ACC112 (cell line): ENCODE measurements around the gene TEN1.

ENCODE experiments used
- H2AFZ ChIP-seq: fragments of 200-600 bp; sonication (generic); one replicate; pipeline ENCODE4 v1.6.0; 2017; ENCODE audit warnings: antibody characterized with exemption, low read length; ENCODE audit not compliant: unreplicated experiment
- H3K27ac ChIP-seq: fragments of 200-600 bp; sonication (generic); 2 replicates; pipeline ENCODE4 v1.5.1; 2014; ENCODE audit warnings: low read depth, mild to moderate bottlenecking, antibody characterized with exemption, low read length, moderate library complexity
- H3K27me3 ChIP-seq: fragments of 200-600 bp; sonication (generic); 2 replicates; pipeline ENCODE4 v1.6.1; 2014; ENCODE audit warnings: mild to moderate bottlenecking, antibody characterized with exemption, low read length, moderate library complexity, mixed read lengths; ENCODE audit not compliant: insufficient read depth
- H3K36me3 ChIP-seq: fragments of 200-600 bp; sonication (generic); 2 replicates; pipeline ENCODE4 v1.6.1; 2016; ENCODE audit warnings: mild to moderate bottlenecking, antibody characterized with exemption, low read length, moderate library complexity, mixed read lengths; ENCODE audit not compliant: insufficient read depth
- H3K4me1 ChIP-seq: fragments of 200-600 bp; sonication (generic); one replicate; pipeline ENCODE4 v1.6.1; 2016; ENCODE audit warnings: low read length, mixed read lengths; ENCODE audit not compliant: insufficient read depth, unreplicated experiment, control insufficient read depth
- H3K4me3 ChIP-seq: fragments of 200-600 bp; sonication (generic); 2 replicates; pipeline ENCODE4 v1.5.1; 2014; ENCODE audit warnings: mild to moderate bottlenecking, low read depth, low read length
- H3K79me2 ChIP-seq: fragments of 200-600 bp; sonication (generic); one replicate; pipeline ENCODE4 v1.6.0; 2016; ENCODE audit warnings: low read length; ENCODE audit not compliant: control insufficient read depth, unreplicated experiment, insufficient read depth

Gene TEN1

DNA sequence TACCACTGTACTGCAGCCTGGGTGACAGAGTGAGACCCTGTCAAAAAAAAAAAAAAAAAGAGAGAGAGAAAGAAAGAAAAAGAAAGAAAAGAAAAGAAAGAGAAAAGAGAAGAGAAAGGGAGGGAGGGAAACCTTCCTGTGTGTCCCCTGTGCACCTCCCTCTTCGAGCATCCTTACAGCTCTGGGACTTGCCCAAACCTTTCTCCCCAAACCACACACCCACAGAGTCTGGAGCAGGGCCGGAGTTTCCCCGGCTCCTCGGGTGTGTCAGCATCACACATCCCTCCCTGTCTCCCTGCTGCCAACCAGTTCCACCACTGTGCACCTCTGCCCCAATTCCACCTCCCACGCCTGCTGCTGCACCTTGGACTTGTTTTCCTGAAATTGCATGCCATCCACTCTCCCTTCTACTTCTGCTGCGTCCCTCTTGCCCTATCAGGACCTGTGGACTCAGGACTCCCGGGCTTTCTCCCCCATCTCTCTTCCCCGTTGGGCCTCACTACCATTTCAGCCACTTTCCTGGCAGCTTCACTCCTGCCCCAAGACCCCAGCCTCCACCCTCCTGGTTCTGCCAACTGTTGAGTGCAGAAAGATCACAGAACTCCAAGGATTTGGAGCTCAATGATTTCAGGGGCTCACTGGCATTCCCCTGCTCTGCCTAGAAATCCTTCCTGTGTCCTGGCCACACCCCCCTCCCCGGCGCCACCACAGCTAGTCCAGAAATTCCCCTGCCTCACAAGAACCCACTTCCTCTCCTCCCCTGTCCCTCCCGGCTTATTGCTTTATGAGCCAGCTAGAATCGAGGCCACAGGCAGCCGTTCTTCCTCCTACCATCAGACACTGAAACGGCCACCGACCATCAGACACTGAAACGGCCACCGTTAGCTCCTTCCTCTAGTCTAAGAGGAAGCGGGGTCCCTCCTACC, 17.9 kb downstream of the TEN1 start:
- H3K27ac ChIP-seq: no peak overlapping the region
- H3K4me1 ChIP-seq: peaks cover 4% of the 10 kb centered on the region
- H3K27me3 ChIP-seq: no peaks in the 10 kb centered on the region
- no peaks in the 10 kb centered on the region for H3K36me3 ChIP-seq
- H3K4me3 ChIP-seq: no peak overlapping the region
- H2AFZ ChIP-seq: no peak overlapping the region
- no peaks in the 10 kb centered on the region for H3K79me2 ChIP-seq

DNA sequence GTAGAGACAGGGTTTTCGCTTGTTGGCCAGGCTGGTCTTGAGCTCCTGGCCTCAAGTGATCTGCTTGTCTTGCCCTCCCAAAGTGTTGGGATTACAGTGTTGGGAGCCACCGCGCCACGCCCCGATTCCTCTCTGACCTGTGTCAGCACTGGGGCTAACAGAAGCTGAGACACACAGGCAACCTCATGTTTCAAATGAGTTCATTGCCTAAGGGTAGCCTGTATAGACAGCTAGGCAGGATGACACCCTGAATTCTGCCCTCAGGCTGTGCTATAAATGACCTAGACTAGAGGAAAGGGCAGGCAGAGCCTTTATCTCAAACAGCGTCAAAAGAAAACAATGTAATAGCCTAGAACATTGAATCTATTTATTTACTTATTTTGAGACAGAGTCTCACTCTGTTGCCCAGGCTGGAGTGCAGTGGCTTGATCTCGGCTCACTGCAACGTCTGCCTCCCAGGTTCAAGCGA, 19.3 kb downstream of the TEN1 start:
- H3K4me3 ChIP-seq: no peak overlapping the region
- no peaks in the 10 kb centered on the region for H3K36me3 ChIP-seq
- H3K27me3 ChIP-seq: no peaks in the 10 kb centered on the region
- H3K27ac ChIP-seq: no peak overlapping the region
- no peak overlapping the region for H2AFZ ChIP-seq
- H3K79me2 ChIP-seq: no peaks in the 10 kb centered on the region
- H3K4me1 ChIP-seq: peaks cover 4% of the 10 kb centered on the region

DNA sequence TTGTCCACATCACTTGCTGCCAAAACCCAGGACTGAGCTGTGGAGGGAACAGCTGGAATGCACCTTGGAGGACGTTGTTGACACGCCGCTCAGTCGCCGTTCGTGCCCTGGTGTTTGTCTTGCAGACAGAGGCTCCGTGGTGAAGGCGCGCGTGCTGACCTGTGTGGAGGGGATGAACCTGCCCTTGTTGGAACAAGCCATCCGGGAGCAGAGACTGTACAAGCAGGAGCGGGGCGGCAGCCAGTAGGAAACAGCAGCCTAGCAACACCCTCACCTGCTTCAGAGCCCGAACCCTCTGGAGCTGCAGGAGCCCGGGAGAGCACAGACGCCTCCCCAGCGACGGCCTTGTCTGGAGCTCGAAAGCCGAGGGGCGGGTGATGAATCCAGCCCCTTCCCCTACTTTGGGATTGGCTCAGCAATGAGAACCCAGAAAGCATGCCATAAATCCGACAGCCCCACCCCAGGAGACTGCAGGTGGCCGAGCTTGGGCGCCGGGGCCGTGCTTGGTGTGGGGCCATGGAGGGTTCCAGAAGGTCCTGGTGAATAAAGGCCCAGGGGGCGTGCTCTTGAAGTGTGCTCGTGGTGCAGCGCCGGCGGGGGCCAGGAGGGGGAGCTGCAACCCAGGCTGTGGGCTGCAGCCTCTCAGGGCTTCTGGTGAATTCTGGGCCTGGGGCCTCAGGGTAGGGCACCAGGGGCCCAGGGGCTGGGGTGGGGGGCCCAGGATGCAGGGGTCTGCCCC, 21.1 kb downstream of the TEN1 start:
- Histone ChIP-seq H3K36me3 (no peaks in the 10 kb centered on the region), H3K27ac (no peak overlapping the region), H3K27me3 (no peaks in the 10 kb centered on the region), H3K4me3 (no peak overlapping the region), H3K79me2 (no peaks in the 10 kb centered on the region), H3K4me1 (peaks cover 4% of the 10 kb centered on the region), H2AFZ (no peak overlapping the region)

DNA sequence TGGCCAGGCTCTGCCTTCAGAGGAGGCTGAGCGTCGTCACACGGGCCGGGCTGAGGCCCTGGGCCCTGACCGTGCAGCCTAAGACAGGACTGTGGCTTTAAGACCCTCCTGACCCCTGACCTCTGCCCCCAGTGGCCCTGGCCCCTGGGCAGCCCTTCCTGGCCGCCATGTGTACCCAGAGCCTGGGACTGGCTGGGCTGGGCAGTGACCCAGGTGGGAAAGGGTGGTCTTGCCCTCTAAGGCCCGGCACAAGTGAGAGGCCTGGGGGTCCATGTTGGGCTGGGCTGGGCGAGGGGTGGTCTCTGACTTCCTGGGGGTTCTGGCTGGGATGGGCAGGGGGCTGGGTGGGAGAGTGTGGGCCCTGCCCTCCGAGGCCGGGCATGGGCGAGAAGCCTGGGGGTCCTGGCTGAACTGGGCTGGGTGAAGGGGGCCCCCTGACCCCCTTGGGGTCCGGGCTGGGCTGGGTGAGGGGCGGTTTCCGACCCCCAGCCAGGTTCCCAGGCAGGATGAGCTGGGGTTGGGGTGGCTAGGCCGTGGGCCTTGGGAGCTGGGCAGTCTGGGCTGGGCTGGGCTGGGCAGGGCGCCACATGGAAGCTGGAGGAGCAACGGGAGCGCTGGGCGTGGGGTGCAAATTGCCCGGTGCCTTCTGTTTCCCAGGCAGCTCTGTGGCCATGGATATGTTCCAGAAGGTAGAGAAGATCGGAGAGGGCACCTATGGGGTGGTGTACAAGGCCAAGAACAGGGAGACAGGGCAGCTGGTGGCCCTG, 21.9 kb downstream of the TEN1 start, which contains the start of gene CDK3:
Gene CDK3, plus strand, starts transcription at position 101 of the 767 bp plus-strand sequence. Its CDS starts 571 bp downstream, at position 672.
- Histone ChIP-seq H3K36me3 (no peaks in the 10 kb centered on the region), H3K4me1 (peaks cover 4% of the 10 kb centered on the region), H3K79me2 (no peaks in the 10 kb centered on the region), H3K27me3 (no peaks in the 10 kb centered on the region), H2AFZ (no peak within 1 kb of the TSS), H3K4me3 (no peak within 1 kb of the TSS), H3K27ac (no peak within 1 kb of the TSS)

DNA sequence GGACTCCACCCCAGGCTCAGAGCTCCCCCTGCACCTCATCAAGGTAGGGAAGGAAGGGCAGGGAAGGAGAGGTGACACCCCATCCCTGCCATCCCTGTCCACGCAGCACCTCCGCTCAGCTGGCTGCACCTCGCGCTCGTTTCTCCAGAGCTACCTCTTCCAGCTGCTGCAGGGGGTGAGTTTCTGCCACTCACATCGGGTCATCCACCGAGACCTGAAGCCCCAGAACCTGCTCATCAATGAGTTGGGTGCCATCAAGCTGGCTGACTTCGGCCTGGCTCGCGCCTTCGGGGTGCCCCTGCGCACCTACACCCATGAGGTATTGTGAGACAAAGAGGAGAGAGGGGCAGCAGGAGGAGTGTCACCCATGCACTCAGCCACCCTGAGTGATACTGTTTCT, 23.1 kb downstream of the TEN1 start:
- peaks cover under 1% of the 10 kb centered on the region for H3K4me1 ChIP-seq
- no peak overlapping the region for H3K4me3 ChIP-seq
- no peak overlapping the region for H3K27ac ChIP-seq
- no peaks in the 10 kb centered on the region for H3K36me3 ChIP-seq
- H2AFZ ChIP-seq: no peak overlapping the region
- no peaks in the 10 kb centered on the region for H3K79me2 ChIP-seq
- no peaks in the 10 kb centered on the region for H3K27me3 ChIP-seq

DNA sequence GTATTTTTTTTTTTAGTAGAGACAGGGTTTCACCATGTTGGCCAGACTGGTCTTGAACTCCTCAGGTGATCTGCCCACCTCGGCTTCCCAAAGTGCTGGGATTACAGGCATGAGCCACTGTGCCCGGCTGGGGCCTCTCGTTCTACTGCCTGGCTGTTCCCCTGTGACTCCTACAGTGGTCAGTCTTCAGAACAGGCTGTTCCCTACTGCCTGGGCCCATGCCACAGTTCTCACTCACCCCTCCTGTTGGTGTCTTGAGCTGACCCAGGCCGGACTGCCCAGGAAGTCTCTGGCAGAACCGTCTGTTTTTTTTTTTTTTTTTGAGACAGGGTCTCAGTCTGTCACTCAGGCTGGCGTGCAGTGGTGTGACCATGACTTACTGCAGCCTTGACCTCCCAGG, 24.9 kb downstream of the TEN1 start:
- Histone ChIP-seq H3K27me3 (no peaks in the 10 kb centered on the region), H3K4me1 (no peaks in the 10 kb centered on the region), H3K27ac (no peak overlapping the region), H3K36me3 (no peaks in the 10 kb centered on the region), H3K79me2 (no peaks in the 10 kb centered on the region), H3K4me3 (no peak overlapping the region), H2AFZ (no peak overlapping the region)

DNA sequence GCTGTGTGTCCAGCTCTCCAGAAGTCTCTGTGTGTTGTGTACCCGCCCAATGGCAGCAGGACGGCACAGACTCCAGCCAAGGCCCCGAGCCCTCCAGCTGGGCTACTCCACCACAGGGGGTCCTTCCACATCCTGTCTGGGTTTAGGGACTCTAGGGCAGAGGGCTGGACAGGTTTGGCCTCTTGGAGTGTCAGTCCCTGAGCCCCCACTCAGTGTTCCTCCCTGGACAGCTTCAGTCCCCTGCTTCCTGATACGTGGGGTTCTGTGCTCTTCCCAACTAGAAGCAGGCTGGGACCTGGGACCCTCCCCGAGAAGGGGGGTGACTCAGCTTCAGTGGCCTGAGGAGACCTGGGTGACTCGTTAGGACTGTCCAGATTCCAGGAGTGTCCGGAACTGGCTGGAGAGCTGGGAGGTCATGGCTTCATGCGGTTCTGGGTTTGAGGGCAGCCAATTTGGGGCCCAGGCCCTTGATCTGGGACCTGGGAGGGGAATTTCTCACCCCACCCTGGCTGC, 25.8 kb downstream of the TEN1 start:
- no peaks in the 10 kb centered on the region for H3K36me3 ChIP-seq
- H3K79me2 ChIP-seq: no peaks in the 10 kb centered on the region
- no peaks in the 10 kb centered on the region for H3K4me1 ChIP-seq
- H3K4me3 ChIP-seq: no peak overlapping the region
- H2AFZ ChIP-seq: no peak overlapping the region
- H3K27ac ChIP-seq: no peak overlapping the region
- no peaks in the 10 kb centered on the region for H3K27me3 ChIP-seq

DNA sequence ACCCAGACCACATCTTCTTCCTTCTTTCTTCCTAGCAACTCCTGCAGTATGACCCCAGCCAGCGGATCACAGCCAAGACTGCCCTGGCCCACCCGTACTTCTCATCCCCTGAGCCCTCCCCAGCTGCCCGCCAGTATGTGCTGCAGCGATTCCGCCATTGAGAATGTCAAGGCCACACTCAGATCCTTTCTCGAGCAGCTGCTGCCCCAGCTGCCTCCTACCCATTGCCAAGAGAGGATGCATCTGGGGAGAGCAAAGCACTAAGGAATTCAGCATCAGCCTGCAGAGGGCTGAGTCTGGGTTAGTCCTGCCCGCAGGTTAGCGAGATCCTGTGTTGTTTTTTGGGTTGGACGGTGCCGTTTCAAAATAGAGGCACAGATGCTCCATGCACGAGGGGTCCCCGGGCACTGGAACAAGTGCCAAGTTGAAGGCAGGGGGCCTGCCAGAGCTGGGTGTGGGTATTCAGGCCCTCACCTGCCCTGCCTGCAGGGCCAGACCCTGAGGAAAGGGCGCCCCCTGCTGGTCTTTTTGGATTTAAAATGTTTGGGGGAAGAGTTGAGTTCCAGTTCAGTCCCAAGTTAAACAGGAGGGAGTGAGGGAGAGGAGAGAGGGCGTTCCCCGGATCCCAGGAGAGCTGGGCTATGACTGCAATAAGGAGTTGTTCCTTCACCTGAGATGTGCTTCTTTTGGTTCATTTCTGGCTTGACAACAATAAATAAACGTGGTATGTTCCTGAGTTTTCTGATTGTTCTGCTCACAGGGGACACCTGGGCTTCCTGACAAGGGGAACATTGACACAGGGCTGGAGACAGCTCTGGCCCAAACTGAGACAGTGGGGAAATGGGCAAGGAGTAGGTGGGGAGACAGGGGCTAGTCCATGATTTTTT, 26.5 kb downstream of the TEN1 start:
- H3K27ac ChIP-seq: no peak overlapping the region
- no peaks in the 10 kb centered on the region for H3K4me1 ChIP-seq
- H3K27me3 ChIP-seq: no peaks in the 10 kb centered on the region
- H3K4me3 ChIP-seq: no peak overlapping the region
- H3K79me2 ChIP-seq: no peaks in the 10 kb centered on the region
- no peak overlapping the region for H2AFZ ChIP-seq
- no peaks in the 10 kb centered on the region for H3K36me3 ChIP-seq

DNA sequence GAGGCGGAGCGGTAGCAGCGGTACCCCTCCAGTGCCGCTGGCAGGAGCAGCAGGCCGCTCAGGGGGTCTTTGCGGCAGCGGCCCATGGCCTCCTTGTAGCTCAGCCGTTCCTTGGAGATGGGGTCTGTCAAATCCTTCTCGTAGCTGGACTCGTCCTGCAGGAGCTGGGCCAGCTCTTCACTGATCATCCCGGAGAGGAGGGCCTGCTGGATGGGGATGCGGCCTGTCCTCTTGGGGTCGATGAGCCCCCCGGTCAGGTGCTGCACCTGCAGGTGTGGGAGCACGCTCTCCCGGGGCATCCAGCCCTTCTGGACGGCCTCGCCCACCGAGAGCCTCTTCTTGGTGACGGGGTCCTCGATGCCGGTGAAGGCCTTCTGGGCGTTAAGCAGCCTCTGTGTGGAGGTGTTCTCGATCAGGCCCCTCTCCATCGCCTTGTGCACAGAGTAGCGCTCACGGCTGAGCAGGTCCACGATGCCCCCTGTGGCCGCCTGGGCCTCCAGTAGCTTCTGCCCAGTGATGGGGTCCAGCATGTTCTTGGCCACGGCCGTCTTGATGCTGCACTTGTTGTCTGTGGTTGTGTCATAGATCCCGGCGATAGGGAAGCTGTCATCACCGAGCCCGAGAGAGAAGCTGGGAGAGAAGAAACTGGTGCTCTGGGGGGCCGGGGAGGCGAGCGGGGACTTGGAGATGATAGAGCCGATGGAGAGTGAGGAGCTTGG, 28.2 kb downstream of the TEN1 start:
- Histone ChIP-seq H2AFZ (no peak overlapping the region), H3K27ac (no peak overlapping the region), H3K4me3 (no peak overlapping the region), H3K79me2 (no peaks in the 10 kb centered on the region), H3K4me1 (no peaks in the 10 kb centered on the region), H3K36me3 (no peaks in the 10 kb centered on the region), H3K27me3 (no peaks in the 10 kb centered on the region)
